GM19372 (cell line): Measurements from ENCODE around the gene CS.

ENCODE experiments used
- ATAC-seq: cut with Tn5 transposase; IDR thresholded peaks from one replicate; pipeline ENCODE4 v1.9.1; 2021; ENCODE audit warnings: mild to moderate bottlenecking, low read depth, moderate library complexity; ENCODE audit not compliant: unreplicated experiment

The CS gene

DNA sequence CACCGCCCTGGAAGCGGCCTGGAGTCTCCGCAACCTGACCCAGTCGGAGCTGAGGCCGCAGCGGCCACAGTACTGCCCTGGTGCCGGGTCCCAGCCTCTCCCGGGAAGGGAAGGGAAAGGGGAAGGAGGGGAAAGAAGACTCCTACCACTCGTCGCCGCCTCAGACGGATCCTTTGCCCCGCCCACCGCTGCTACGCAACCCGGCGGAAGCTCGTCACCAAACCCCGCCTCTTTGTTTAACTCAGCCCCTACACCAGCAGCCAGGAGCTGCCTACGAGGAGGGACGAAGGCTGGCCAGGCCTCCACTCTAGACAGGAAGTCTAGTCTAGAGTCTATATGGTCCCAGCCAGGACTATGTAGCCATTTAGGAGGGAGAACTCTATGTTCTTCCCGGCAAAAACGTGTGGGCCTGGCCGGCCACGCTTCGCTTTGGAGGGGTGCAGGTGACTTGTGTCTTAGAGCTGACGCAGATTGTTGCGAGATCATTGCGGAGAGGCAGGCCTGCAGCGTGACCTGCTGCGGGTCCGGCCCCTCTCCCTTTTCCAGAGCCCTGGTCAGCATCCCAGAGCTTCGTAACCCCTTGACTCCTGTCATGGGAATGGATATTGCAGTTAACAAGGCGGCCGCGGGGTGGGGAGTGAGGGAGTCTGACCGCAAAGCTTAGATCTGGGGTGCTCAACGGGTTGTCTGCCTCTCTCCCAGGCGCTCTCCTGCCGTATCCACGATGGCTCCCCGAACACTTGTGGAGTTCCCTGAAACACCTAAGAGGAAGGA is 78.2 kb downstream of the CS start, which contains the start of gene RNF41:
TSS of gene RNF41 (minus strand) at position 166 of the 774 bp plus-strand sequence. CDS start 7,875 bp downstream, outside the sequence.
- peak; percentile 78 for ATAC-seq
